SK-N-SH (cell line): Measurements from ENCODE around the gene MYH11. TPM values are rescaled to one million over a fixed set of nuclear protein-coding genes. Genes with fewer than 3 reads are reported as not detected.
"Not testable (repeated sequence)": the region's sequence is repeated elsewhere in the genome, so short reads cannot be mapped to it uniquely, and the experiment has no call there.

Experiments used
- CTCF ChIA-PET: fragments of 300-600, 350-600 bp; formaldehyde crosslinking; extraction: SDS; loops from one replicate; lab custom pipeline; 2021; lab: Yijun Ruan, JAX
- POLR2A ChIA-PET: fragments of 350-600 bp; sonication (Branson Sonifier 250); formaldehyde crosslinking; extraction: SDS; loops from one replicate; lab custom pipeline; 2020; ENCODE audit warnings: antibody characterized with exemption, inconsistent platforms; lab: Yijun Ruan, JAX
- DNase-seq: peaks from one replicate; pipeline ENCODE4 v3.0.0; 2012
- H2AFZ ChIP-seq: fragments of 200-600 bp; sonication (generic); 2 replicates; pipeline ENCODE4 v1.8.1; 2016; ENCODE audit warnings: antibody characterized with exemption, mild to moderate bottlenecking, low read depth
- H3F3A ChIP-seq: fragments of 200-600 bp; sonication (generic); replicated peaks from 2 replicates; pipeline ENCODE3; 2016; ENCODE audit warnings: antibody characterized with exemption, mild to moderate bottlenecking; ENCODE audit not compliant: insufficient read depth
- H3K27ac ChIP-seq, 2 experiments: fragments of 200-500 bp in 1 of 2; fragments of 200-600 bp in 1 of 2; sonication (Bioruptor generic) in 1 of 2; sonication (generic), shearing (Covaris generic) in 1 of 2; 2 replicates each; pipeline versions ENCODE4 v1.5.1 to v1.6.1; 2014 to 2016; ENCODE audit warnings: low read depth in 2 of 2, inconsistent platforms in 1 of 2, low read length in 1 of 2, mild to moderate bottlenecking in 1 of 2, mixed read lengths in 1 of 2
- H3K27me3 ChIP-seq: fragments of 200-600 bp; sonication (generic), shearing (Covaris generic); 2 replicates; pipeline ENCODE4 v1.6.1; 2016; ENCODE audit warnings: mixed run types; ENCODE audit not compliant: insufficient read depth
- H3K36me3 ChIP-seq, 2 experiments: fragments of 200-500 bp in 1 of 2; fragments of 200-600 bp in 1 of 2; sonication (Bioruptor generic) in 1 of 2; sonication (generic) in 1 of 2; replicated peaks in 1 of 2; 2 replicates each; pipeline versions ENCODE3 to v1.5.1; 2014 to 2016; ENCODE audit warnings: low read length in 1 of 2, mild to moderate bottlenecking in 1 of 2; ENCODE audit not compliant: insufficient read depth in 2 of 2, control insufficient read depth in 1 of 2
- H3K4me1 ChIP-seq, 2 experiments: fragments of 200-500 bp in 1 of 2; fragments of 200-600 bp in 1 of 2; sonication (Bioruptor generic) in 1 of 2; sonication (generic), shearing (Covaris generic) in 1 of 2; 2 replicates each; pipeline versions ENCODE4 v1.5.1 to v1.6.1; 2014 to 2016; ENCODE audit warnings: low read depth in 1 of 2, low read length in 1 of 2, mixed run types in 1 of 2; ENCODE audit not compliant: insufficient read depth in 2 of 2, control insufficient read depth in 1 of 2
- H3K4me2 ChIP-seq: fragments of 200-600 bp; sonication (generic), shearing (Covaris generic); 2 replicates; pipeline ENCODE4 v1.6.1; 2017; ENCODE audit warnings: mixed run types
- H3K4me3 ChIP-seq, 2 experiments: fragments of 200-500 bp in 1 of 2; fragments of 200-600 bp in 1 of 2; sonication (Bioruptor generic) in 1 of 2; sonication (generic), shearing (Covaris generic) in 1 of 2; 2 replicates each; pipeline versions ENCODE4 v1.5.1 to v1.8.1; 2014 to 2016; ENCODE audit warnings: low read depth in 2 of 2, inconsistent platforms in 1 of 2, low read length in 1 of 2, mild to moderate bottlenecking in 1 of 2, mixed read lengths in 1 of 2, moderate library complexity in 1 of 2
- H3K79me2 ChIP-seq: fragments of 200-600 bp; sonication (generic); 2 replicates; pipeline ENCODE4 v1.8.1; 2017; ENCODE audit warnings: mild to moderate bottlenecking; ENCODE audit not compliant: insufficient read depth
- H3K9ac ChIP-seq: fragments of 200-600 bp; sonication (generic); 2 replicates; pipeline ENCODE4 v1.6.1; 2017; ENCODE audit warnings: mixed run types
- H3K9me2 ChIP-seq: fragments of 200-600 bp; sonication (generic); 2 replicates; pipeline ENCODE4 v1.6.1; 2017; ENCODE audit warnings: mixed run types
- H3K9me3 ChIP-seq: fragments of 200-600 bp; sonication (generic); 2 replicates; pipeline ENCODE4 v1.6.1; 2017; ENCODE audit warnings: mixed run types, mild to moderate bottlenecking, moderate library complexity
- H4K20me1 ChIP-seq: fragments of 200-600 bp; sonication (generic); 2 replicates; pipeline ENCODE4 v1.6.1; 2017; ENCODE audit warnings: mild to moderate bottlenecking, mixed run types; ENCODE audit not compliant: insufficient read depth
- EP300 ChIP-seq, 2 experiments: IDR thresholded peaks; 2 replicates each; pipeline versions ENCODE4 v1.4.0 to v1.6.1; 2012; ENCODE audit warnings: borderline replicate concordance in 1 of 2, low read depth in 1 of 2, low read length in 1 of 2
- GABPA ChIP-seq: IDR thresholded peaks from 2 replicates; pipeline ENCODE4 v1.4.0; 2012; ENCODE audit warnings: low read depth, mild to moderate bottlenecking
- NFIC ChIP-seq: IDR thresholded peaks from 2 replicates; pipeline ENCODE4 v1.4.0; 2012; ENCODE audit warnings: borderline replicate concordance
- NRF1 ChIP-seq: IDR thresholded peaks from 2 replicates; pipeline ENCODE4 v1.6.1; 2012; ENCODE audit warnings: low read depth, mild to moderate bottlenecking, low read length
- POLR2AphosphoS5 ChIP-seq: IDR thresholded peaks from 2 replicates; pipeline ENCODE4 v1.6.1; 2012; ENCODE audit warnings: low read depth, low read length
- RAD21 ChIP-seq: IDR thresholded peaks from 2 replicates; pipeline ENCODE4 v1.6.1; 2012; ENCODE audit warnings: mild to moderate bottlenecking, low read length
- RCOR1 ChIP-seq: fragments of 150-350 bp; IDR thresholded peaks from 2 replicates; pipeline ENCODE4 v1.6.1; 2017; ENCODE audit warnings: antibody characterized with exemption, low read length
- REST ChIP-seq: IDR thresholded peaks from 2 replicates; pipeline ENCODE4 v1.6.1; 2012; ENCODE audit warnings: mild to moderate bottlenecking, low read depth, low read length, moderate library complexity
- SMC3 ChIP-seq: IDR thresholded peaks from 2 replicates; pipeline ENCODE4 v1.6.1; 2012; ENCODE audit warnings: low read depth, low read length, improper control_type of control experiment
- WGBS: methylation state at CpG from one replicate; pipeline ENCODE4 v1.1.6; 2017; ENCODE audit warnings: low lambda C conversion rate; 5-methylcytosine and 5-hydroxymethylcytosine counted together
- polyA plus RNA-seq, 3 experiments: library from polyadenylated mRNA; depleted of rRNA; stranded (reverse); fragments of >200 nt; gene quantifications; 2 replicates each; pipeline ENCODE4 v1.2.3, GENCODE V29; 2012

Gene MYH11
- polyA plus RNA-seq, 1 of the 3 experiments (the other 2 are of a cell fraction), result 0.02 TPM

GRCh38 chr16:15843635-15844279 lies 13.1 kb downstream of the MYH11 start:
- H3K9me3 ChIP-seq, result no peaks in the 10 kb centered on the region
- H3K27me3 ChIP-seq, result peaks cover 13% of the 10 kb centered on the region; the same call in 1 of the 2 replicates
- H3K9ac ChIP-seq, result no peak overlapping the region
- WGBS, result 72% methylated on average over 10 of the region's 10 CpGs
- ChIA-PET CTCF (interaction anchor here (0.5 to 2.0 kb wide), 3 partner anchors 20 to 201 kb away, joined by 3 to 7 read pairs (median 3); partner anchors contain the start of gene MARF1), POLR2A (no interaction called here)
- no peak overlapping the region for H3K4me3 ChIP-seq
- no peaks in the 10 kb centered on the region for H3K79me2 ChIP-seq
- H3K27ac ChIP-seq, result no peak overlapping the region
- no peak overlapping the region for H3K4me2 ChIP-seq
- TF ChIP-seq EP300 (IDR thresholded peaks at IDR 0.05; ENCODE audit: borderline replicate concordance in 1 of 2, low read depth in 1 of 2, low read length in 1 of 2) (no peak), RCOR1 (no peak), GABPA (no peak), NRF1 (no peak), RAD21 (no peak), SMC3 (no peak), REST (no peak), POLR2AphosphoS5 (no peak), NFIC (no peak)
- H3F3A ChIP-seq, result no peaks in the 10 kb centered on the region
- H3K4me1 ChIP-seq, result no peaks in the 10 kb centered on the region
- no peak for DNase-seq
- H4K20me1 ChIP-seq, result no peaks in the 10 kb centered on the region
- H3K9me2 ChIP-seq, result no peaks in the 10 kb centered on the region
- no peak overlapping the region for H2AFZ ChIP-seq
- H3K36me3 ChIP-seq, result no peaks in the 10 kb centered on the region

- H4K20me1 ChIP-seq, H3K4me3 ChIP-seq, DNase-seq, H3K36me3 ChIP-seq, H3F3A ChIP-seq, H2AFZ ChIP-seq, POLR2A ChIA-PET, H3K27ac ChIP-seq, H3K9me3 ChIP-seq, H3K9me2 ChIP-seq, H3K4me2 ChIP-seq, H3K4me1 ChIP-seq, H3K79me2 ChIP-seq, H3K9ac ChIP-seq, H3K27me3 ChIP-seq: not testable (repeated sequence)
- WGBS, result 79% methylated on average over 8 of the region's 8 CpGs
- CTCF ChIA-PET, result interaction anchor here (0.6 to 0.7 kb wide), 2 partner anchors 36 to 279 kb away, joined by 3 to 4 read pairs; no protein-coding TSS in a partner anchor
These were observed 17.6 kb downstream of the MYH11 start for GRCh38 chr16:15839204-15839603.
